ENCODE measurements around the gene FGF14. TPM values are rescaled to one million over a fixed set of nuclear protein-coding genes. Genes with fewer than 3 reads are reported as not detected.

FGF14 gene
- total and polyA plus RNA-seq, 2 experiments from 2014 or later = 0.73 TPM; not detected in 1

DNA sequence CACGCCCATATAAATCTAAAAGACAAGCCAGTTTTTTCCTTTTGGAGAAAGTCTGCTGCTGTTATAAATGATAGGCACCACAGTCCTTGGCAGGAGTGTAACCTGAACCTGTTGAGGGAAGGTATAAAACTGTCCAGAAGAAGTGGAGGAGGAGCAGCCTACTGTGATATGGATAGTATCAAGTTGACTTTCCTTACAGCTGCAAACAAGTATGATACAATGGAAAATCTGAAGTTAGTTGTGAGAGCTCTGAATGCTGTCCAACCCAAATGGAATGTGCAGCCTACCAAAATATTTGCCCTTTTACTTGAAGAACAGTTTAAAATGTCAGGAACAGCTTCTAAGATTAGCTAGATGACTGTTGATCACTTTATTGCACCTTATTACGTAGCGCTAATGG lies 399.6 kb downstream of the FGF14 start:
- TF ChIP-seq, protein P1, sequence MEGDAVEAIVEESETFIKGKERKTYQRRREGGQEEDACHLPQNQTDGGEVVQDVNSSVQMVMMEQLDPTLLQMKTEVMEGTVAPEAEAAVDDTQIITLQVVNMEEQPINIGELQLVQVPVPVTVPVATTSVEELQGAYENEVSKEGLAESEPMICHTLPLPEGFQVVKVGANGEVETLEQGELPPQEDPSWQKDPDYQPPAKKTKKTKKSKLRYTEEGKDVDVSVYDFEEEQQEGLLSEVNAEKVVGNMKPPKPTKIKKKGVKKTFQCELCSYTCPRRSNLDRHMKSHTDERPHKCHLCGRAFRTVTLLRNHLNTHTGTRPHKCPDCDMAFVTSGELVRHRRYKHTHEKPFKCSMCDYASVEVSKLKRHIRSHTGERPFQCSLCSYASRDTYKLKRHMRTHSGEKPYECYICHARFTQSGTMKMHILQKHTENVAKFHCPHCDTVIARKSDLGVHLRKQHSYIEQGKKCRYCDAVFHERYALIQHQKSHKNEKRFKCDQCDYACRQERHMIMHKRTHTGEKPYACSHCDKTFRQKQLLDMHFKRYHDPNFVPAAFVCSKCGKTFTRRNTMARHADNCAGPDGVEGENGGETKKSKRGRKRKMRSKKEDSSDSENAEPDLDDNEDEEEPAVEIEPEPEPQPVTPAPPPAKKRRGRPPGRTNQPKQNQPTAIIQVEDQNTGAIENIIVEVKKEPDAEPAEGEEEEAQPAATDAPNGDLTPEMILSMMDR (IDR thresholded peaks at IDR 0.05; ENCODE audit: poor library complexity) = no peak
- TF ChIP-seq EZH2 (IDR thresholded peaks at IDR 0.05; ENCODE audit: borderline replicate concordance) (no peak), EZH2phosphoT487 (IDR thresholded peaks at IDR 0.05; ENCODE audit: low read depth, severe bottlenecking, unreplicated experiment) (no peak)
- no peaks in the 10 kb centered on the region for H4K20me1 ChIP-seq (ENCODE audit: insufficient read depth, poor library complexity, severe bottlenecking)
- H3K4me2 ChIP-seq = no peak overlapping the region
- no peak overlapping the region for H2AFZ ChIP-seq
- H3K36me3 ChIP-seq (replicated peaks; ENCODE audit: insufficient read depth, low read depth) = no peaks in the 10 kb centered on the region
- no peaks in the 10 kb centered on the region for H3K9me2 ChIP-seq (replicated peaks; ENCODE audit: insufficient read depth)
- WGBS (ENCODE audit: low lambda C conversion rate, missing lambda C conversion rate) = 58% methylated on average over 3 of the region's 3 CpGs
- H3K9me3 ChIP-seq (ENCODE audit: low read depth) = no peaks in the 10 kb centered on the region
- DNase-seq (ENCODE audit: low spot score) = no peak
- no peaks in the 10 kb centered on the region for H3K79me2 ChIP-seq
- H3K27me3 ChIP-seq = no peaks in the 10 kb centered on the region
- H3K4me1 ChIP-seq (ENCODE audit: insufficient read depth) = no peaks in the 10 kb centered on the region
- no peak overlapping the region for H3K4me3 ChIP-seq
- H3K27ac ChIP-seq = no peak overlapping the region

DNA sequence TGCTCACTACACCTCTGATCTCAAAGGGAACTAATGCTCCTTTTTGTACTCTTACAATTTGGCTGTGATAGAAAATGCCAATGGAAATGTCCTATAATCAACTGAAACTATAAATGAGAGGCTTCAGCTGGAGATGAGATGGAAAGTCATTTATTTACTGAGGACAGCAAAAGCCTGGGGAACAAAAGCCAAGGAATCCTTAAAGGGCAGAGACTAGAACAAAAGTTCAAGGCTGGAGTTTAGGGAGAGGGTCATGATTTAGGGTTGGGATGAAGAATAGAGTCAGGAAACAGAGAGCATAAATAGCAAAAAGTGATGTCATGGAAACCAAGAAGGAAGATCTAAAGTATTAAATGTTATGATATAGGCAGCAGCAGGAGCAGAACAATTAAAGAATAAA lies 401.1 kb downstream of the FGF14 start:
- Histone ChIP-seq H3K36me3 (replicated peaks; ENCODE audit: insufficient read depth, low read depth) (no peaks in the 10 kb centered on the region), H3K9me2 (replicated peaks; ENCODE audit: insufficient read depth) (no peaks in the 10 kb centered on the region), H3K27me3 (no peaks in the 10 kb centered on the region), H3K79me2 (no peaks in the 10 kb centered on the region), H2AFZ (no peak overlapping the region), H3K4me3 (no peak overlapping the region), H3K9me3 (ENCODE audit: low read depth) (no peaks in the 10 kb centered on the region), H3K4me1 (ENCODE audit: insufficient read depth) (no peaks in the 10 kb centered on the region), H4K20me1 (ENCODE audit: insufficient read depth, poor library complexity, severe bottlenecking) (no peaks in the 10 kb centered on the region), H3K4me2 (no peak overlapping the region), H3K27ac (no peak overlapping the region)
- DNase-seq (ENCODE audit: low spot score) = no peak
- TF ChIP-seq EZH2 (IDR thresholded peaks at IDR 0.05; ENCODE audit: borderline replicate concordance) (no peak), EZH2phosphoT487 (IDR thresholded peaks at IDR 0.05; ENCODE audit: low read depth, severe bottlenecking, unreplicated experiment) (no peak)
- TF ChIP-seq, protein P1 (IDR thresholded peaks at IDR 0.05; ENCODE audit: poor library complexity) = no peak

DNA sequence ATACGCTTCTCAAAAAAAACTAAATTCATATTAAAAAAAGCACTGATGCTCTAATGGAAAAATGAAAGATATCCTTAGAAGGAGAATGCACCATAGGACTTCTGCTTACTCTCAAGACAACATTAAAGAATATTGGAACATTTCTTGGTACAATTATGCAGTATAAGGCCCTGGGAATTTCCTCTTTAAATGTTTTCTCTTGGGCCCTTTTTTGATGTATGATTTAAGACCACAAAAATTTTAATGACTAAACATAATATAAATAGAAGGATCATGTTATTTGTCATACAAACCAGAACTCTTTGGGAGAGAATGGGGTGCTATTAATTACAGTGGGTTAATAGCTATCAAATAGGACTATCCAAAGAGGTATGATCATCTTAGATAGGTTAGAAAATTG lies 403.7 kb downstream of the FGF14 start:
- Histone ChIP-seq H3K27me3 (no peaks in the 10 kb centered on the region), H3K9me3 (ENCODE audit: low read depth) (no peaks in the 10 kb centered on the region), H3K27ac (no peak overlapping the region), H3K4me1 (ENCODE audit: insufficient read depth) (no peaks in the 10 kb centered on the region), H3K4me3 (no peak overlapping the region), H3K79me2 (no peaks in the 10 kb centered on the region), H4K20me1 (ENCODE audit: insufficient read depth, poor library complexity, severe bottlenecking) (no peaks in the 10 kb centered on the region), H3K36me3 (replicated peaks; ENCODE audit: insufficient read depth, low read depth) (no peaks in the 10 kb centered on the region), H3K9me2 (replicated peaks; ENCODE audit: insufficient read depth) (no peaks in the 10 kb centered on the region), H3K4me2 (no peak overlapping the region), H2AFZ (no peak overlapping the region)
- TF ChIP-seq, protein P1 (IDR thresholded peaks at IDR 0.05; ENCODE audit: poor library complexity) = no peak
- no peak for TF ChIP-seq EZH2phosphoT487 (IDR thresholded peaks at IDR 0.05; ENCODE audit: low read depth, severe bottlenecking, unreplicated experiment)
- WGBS (ENCODE audit: low lambda C conversion rate, missing lambda C conversion rate) = 89% methylated on average over 1 of the region's 1 CpG
- DNase-seq (ENCODE audit: low spot score) = no peak

DNA sequence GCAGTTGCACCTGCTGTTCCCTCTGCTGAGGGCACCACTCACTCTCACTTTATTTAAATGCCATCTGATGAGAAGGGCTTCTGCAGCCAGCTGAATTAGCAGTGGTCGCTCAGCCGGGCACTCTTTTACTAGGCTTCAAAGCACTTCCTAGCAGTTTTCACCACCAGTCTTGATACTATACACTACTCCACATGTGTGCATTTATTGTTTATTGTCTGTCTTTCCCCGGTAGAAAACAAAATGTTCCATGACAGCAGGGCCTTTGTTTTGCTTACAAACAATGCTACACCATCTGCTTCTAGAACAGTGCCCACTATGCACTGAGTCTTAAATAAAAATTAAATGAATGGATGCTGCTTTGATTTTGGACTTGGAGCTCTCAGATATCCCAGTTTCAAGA lies 404.9 kb downstream of the FGF14 start:
- Histone ChIP-seq H3K4me2 (no peak overlapping the region), H3K4me1 (ENCODE audit: insufficient read depth) (no peaks in the 10 kb centered on the region), H3K27me3 (no peaks in the 10 kb centered on the region), H3K9me2 (replicated peaks; ENCODE audit: insufficient read depth) (no peaks in the 10 kb centered on the region), H3K36me3 (replicated peaks; ENCODE audit: insufficient read depth, low read depth) (no peaks in the 10 kb centered on the region), H3K4me3 (no peak overlapping the region), H3K27ac (no peak overlapping the region), H2AFZ (no peak overlapping the region), H4K20me1 (ENCODE audit: insufficient read depth, poor library complexity, severe bottlenecking) (no peaks in the 10 kb centered on the region), H3K79me2 (no peaks in the 10 kb centered on the region), H3K9me3 (ENCODE audit: low read depth) (no peaks in the 10 kb centered on the region)
- WGBS (ENCODE audit: low lambda C conversion rate, missing lambda C conversion rate) = 83% methylated on average over 3 of the region's 3 CpGs
- TF ChIP-seq EZH2phosphoT487 (IDR thresholded peaks at IDR 0.05; ENCODE audit: low read depth, severe bottlenecking, unreplicated experiment) (no peak), EZH2 (IDR thresholded peaks at IDR 0.05; ENCODE audit: borderline replicate concordance) (no peak)
- TF ChIP-seq, protein P1 (IDR thresholded peaks at IDR 0.05; ENCODE audit: poor library complexity) = no peak
- no peak for DNase-seq (ENCODE audit: low spot score)
